NB4 (cell line): ENCODE data around the gene SCYGR5.

ENCODE experiments used
- MYC ChIP-seq: IDR thresholded peaks from 2 replicates; pipeline ENCODE4 v1.6.1; 2011; ENCODE audit warnings: low read depth, low read length
- POLR2A ChIP-seq: IDR thresholded peaks from 2 replicates; pipeline ENCODE4 v1.6.1; 2011; ENCODE audit warnings: mild to moderate bottlenecking; ENCODE audit not compliant: insufficient read length; ENCODE audit errors: extremely low read depth

DNA sequence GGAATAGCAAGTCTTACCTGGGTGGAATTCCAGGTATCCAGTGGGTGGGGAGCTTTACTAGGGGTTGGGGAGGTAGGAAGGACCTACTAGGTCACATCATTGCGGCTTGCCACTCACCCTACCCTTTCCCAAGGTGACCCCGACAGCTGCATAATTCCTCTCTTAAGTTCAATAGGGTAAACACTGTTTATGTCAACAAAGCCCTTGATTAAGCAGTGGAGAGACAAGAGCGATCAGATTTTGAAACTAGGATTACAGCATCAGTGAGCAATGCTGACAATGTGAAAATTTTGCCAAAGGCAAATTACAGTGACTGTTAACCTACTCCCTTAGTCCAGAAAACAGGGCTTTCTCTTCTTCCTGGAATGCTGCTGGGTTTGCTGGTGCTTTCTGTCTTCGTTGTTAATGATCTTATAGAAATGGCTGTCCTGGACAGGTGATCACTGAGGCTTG, 36.7 kb downstream of the SCYGR5 start:
- no peak for TF ChIP-seq MYC
- no peak for TF ChIP-seq POLR2A
